H54 (cell line): Measurements from ENCODE around the gene NRGN.

Experiments
- DNase-seq: peaks from one replicate; pipeline ENCODE4 v3.0.0; 2011; ENCODE audit warnings: low spot score, mixed read lengths; ENCODE audit not compliant: insufficient read length
- FAIRE-seq: peaks from 3 replicates; lab custom pipeline; 2011; peaks lifted over from hg19 to GRCh38; lab: Jason Lieb, UNC
- POLR2A ChIP-seq: IDR thresholded peaks from 2 replicates; pipeline ENCODE4 v1.6.1; 2011; ENCODE audit warnings: low read depth, mild to moderate bottlenecking, low read length

The NRGN gene

GRCh38 chr11:124757320-124757719 lies 17.6 kb downstream of the NRGN start:
- DNase-seq (no peak), FAIRE-seq (no peak)
- no peak for TF ChIP-seq POLR2A

GRCh38 chr11:124758355-124759265 lies 18.9 kb downstream of the NRGN start:
- no peak for FAIRE-seq
- no peak for DNase-seq
- no peak for TF ChIP-seq POLR2A

DNA sequence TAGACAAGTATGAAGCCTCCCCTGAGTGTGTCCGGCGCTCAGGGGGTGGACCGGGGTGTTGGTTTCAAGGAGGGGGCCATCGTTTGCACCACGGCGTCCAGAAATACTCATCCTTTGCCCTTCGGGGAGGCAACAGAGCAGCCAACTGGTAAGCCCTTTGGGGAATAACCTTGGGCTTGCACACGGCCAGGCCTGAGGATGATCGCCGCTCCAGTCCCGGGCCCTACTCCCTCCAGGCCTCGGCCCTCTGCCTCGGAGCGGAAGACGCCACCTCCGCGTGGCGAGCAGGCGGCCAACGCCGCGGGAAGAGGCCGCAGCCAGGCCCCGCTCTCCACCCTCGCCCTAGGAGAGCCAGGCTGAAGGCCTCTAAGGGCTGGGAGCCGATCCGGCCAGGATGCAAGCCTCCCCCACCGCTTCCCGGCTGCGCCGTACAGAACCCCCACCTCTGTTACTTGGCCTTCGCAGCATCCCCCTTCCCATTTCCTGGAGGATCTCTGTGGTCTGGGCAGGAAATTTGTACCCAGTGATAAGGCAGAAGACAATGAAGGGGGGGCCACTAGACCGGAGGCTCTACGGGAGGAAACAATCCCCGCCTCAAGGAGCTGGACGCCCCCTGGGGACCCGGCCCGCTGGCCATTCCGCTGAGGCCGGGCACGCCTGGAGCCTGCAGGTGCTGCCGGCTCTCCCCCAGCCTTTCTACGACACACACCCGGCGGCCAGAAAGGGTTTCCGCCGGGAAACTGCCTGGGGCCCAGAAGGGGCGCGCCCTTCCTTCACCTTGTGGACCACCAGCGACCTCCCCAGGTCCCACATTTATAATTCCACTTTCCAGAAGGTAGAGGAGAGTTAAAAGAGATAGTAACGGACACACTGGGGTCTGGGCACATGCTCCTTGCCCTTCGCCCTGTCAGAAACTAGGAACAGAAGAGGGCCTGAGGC lies 19.8 kb downstream of the NRGN start:
- DNase-seq: no peak

GRCh38 chr11:124760205-124760652 lies 20.5 kb downstream of the NRGN start:
- no peak for TF ChIP-seq POLR2A
- DNase-seq (no peak), FAIRE-seq (no peak)

More for the DNA sequence above, 19.8 kb downstream of the NRGN start:
- FAIRE-seq: no peak
- no peak for TF ChIP-seq POLR2A

DNA sequence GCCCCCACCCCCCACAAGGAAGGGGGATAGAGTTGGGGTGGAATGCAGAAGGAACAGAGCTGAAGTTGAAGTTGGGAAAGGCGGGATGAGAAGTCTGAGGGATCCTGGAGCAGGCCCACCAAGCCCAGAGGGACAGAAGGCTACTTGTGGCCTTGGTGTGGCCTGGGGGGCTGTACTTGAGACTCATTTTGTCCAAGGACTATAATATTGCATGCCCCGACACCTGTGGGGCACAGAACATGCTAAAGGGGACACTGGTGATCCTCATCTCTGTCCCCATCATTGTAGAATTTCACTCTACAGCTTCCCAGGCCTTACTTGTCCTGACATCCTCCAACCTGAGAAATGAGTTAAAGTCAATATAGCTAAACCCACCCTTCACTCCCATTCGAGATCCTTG lies 21.1 kb downstream of the NRGN start:
- DNase-seq (no peak), FAIRE-seq (no peak)
- TF ChIP-seq POLR2A: no peak

DNA sequence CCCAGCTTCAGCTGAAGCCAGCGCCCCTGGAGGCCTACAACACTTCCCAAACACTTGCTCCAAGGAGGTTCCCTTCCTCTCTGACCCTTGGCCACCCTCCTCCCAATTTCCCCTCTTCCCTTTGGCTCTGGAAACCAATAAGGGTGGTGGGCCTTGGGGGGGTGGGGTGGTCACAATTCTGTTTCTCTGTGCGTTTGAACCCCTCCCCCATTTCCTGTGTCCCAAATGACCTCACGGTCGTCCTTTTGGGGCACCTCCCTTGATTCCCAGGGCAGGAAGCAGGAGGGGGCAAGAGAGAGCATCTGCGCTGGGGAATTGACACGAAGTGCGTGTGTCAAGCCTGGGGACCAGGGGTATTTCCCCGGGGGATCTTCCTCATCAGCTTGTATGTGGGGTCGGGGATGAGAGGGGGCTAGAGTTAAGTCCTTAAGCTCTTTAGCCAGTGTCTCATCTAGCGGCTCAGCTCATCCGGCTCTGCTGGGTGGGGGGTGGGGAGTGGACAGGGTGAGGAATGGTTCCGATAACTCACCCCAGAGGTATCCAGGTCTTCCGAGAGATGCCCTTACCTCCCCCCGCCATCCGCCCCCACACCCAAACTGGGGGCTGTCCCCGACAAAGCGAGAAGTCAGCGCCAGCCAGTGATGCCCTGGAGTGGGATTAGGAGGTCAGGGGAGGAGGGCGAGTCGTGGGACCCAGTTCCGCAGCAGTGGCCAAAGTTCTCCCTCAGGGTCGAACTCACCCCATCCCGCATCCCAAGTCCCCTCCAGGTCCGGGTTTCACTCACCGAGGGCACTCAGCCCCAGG lies 21.8 kb downstream of the NRGN start:
- DNase-seq: no peak
- FAIRE-seq: no peak
- TF ChIP-seq POLR2A: no peak

DNA sequence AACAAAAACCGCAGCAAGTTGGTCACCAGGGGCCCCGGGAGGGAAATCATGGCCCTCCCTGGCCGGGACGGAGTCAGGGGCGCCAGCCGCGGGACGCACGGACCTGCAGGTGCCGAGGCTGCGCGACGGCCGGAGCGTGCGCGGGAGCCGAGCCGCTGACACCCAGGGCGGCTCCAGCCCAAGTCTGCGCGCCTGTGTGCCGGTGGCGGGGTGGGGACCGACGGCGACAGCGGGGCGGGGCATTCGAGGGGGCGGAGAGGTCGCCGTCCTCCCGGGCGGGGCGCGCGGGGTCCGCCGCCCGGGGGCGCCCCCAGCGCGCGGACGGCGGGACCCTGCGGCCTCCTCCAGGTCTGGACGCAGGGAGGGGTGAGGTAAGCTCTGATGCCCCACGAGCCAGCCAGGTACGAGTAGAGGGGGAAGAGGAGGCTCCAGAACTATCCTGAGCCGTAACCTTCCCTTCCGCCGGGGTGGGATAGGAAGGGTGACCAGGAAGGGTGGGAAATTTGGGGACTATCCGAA lies 22.4 kb downstream of the NRGN start, which contains the start of gene ESAM:
TSS of gene ESAM (minus strand) at position 186 of the 519 bp plus-strand sequence. CDS start at position 50, 136 bp downstream.
- DNase-seq (no peak), FAIRE-seq (no peak)
- no peak for TF ChIP-seq POLR2A

- TF ChIP-seq POLR2A: no peak
- DNase-seq (no peak), FAIRE-seq (no peak)
Observed at GRCh38 chr11:124762624-124763155, 22.9 kb downstream of the NRGN start.

- FAIRE-seq (peak; percentile 61), DNase-seq (peak; percentile 52)
- TF ChIP-seq POLR2A: no peak
Observed at GRCh38 chr11:124763156-124763947, 23.6 kb downstream of the NRGN start.

- no peak for FAIRE-seq
- TF ChIP-seq POLR2A: no peak
- DNase-seq: no peak
Observed at GRCh38 chr11:124766156-124766555, 26.4 kb downstream of the NRGN start.

- TF ChIP-seq POLR2A: no peak
- DNase-seq (no peak), FAIRE-seq (no peak)
Observed at GRCh38 chr11:124768914-124769313, 29.2 kb downstream of the NRGN start.
